Epithelial cell of esophagus (primary cell): ENCODE measurements around the gene TMC3.
"Not testable (repeated sequence)": the region's sequence is repeated elsewhere in the genome, so short reads cannot be mapped to it uniquely, and the experiment has no call there.

Experiments
- DNase-seq: peaks from one replicate; pipeline ENCODE4 v3.0.0; 2010; ENCODE audit warnings: low read depth
- H3K4me3 ChIP-seq: 2 replicates; pipeline ENCODE4 v1.5.1; 2011; ENCODE audit warnings: mild to moderate bottlenecking, low read length, control low read depth
- TF ChIP-seq, protein P1 (sequence below): IDR thresholded peaks from 2 replicates; pipeline ENCODE4 v1.5.1; 2011; ENCODE audit warnings: low read depth, mild to moderate bottlenecking, low read length, control low read depth, inconsistent platforms; ENCODE audit not compliant: insufficient read depth; ENCODE audit errors: missing control alignments

Gene TMC3

GRCh38 chr15:81351651-81352050, 22.4 kb downstream of the TMC3 start:
- TF ChIP-seq, protein P1, sequence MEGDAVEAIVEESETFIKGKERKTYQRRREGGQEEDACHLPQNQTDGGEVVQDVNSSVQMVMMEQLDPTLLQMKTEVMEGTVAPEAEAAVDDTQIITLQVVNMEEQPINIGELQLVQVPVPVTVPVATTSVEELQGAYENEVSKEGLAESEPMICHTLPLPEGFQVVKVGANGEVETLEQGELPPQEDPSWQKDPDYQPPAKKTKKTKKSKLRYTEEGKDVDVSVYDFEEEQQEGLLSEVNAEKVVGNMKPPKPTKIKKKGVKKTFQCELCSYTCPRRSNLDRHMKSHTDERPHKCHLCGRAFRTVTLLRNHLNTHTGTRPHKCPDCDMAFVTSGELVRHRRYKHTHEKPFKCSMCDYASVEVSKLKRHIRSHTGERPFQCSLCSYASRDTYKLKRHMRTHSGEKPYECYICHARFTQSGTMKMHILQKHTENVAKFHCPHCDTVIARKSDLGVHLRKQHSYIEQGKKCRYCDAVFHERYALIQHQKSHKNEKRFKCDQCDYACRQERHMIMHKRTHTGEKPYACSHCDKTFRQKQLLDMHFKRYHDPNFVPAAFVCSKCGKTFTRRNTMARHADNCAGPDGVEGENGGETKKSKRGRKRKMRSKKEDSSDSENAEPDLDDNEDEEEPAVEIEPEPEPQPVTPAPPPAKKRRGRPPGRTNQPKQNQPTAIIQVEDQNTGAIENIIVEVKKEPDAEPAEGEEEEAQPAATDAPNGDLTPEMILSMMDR = no peak

DNA sequence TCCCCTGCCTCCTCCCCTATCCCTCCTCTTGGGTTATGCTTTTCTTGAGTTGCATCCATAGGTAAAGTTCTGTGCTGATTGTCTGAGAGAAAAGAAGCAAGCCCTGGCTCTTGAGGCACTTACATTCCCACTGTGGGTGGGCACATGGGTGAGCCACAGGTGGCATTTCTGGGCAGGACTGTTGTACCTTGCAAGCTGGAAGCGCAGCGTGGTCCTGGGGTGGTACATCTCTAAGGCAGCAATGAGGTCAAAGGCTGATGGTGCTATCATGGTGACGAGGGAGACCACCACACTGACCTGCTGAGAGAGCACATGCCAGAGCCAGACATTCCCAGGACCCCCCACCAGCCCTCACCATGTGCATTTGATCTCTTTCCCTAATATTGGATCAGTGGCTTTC, 24.7 kb downstream of the TMC3 start:
- no peak overlapping the region for H3K4me3 ChIP-seq
- TF ChIP-seq, protein P1 = no peak
- DNase-seq = no peak

More at GRCh38 chr15:81351651-81352050, 22.4 kb downstream of the TMC3 start:
- no peak for DNase-seq
- no peak overlapping the region for H3K4me3 ChIP-seq

DNA sequence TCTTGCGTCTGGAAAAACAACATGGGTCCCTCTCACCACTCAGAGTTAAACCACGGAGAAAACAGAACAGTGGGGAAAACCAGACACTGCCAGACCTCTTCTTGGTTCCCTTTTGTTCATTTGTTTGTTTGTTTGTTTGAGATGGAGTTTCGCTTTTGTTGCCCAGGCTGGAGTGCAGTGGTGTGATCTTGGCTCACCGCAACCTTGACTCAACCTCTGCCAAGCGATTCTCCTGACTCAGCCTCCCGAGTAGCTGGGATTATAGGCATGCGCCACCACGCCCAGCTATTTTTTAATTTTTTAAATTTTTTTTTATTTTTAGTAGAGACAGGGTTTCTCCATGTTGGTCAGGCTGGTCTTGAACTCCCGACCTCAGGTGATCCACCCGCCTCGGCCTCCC, 25.3 kb downstream of the TMC3 start:
- H3K4me3 ChIP-seq, DNase-seq: not testable (repeated sequence)

- TF ChIP-seq, protein P1 = no peak
- H3K4me3 ChIP-seq = no peak overlapping the region
- DNase-seq = no peak
Measured at GRCh38 chr15:81347910-81348309, 26.1 kb downstream of the TMC3 start.

DNA sequence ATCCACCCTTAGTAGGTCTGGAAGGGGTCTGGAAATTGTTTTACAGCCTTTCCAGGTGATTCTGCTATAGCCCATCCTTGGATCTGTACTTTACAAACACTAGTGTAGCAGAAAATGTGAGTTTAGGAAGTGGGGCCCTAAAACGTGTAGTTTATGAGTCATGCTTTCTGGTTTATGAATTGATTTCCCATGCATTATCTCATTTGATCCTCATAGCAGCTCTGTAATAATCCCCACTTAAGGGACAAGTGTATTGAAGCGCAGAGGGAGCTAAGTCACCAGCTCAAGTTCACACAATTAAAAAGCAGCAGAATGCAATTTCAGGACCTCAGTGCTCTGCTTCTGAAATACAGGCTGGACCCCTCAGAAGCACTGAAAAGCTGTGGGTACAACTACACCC, 27.4 kb downstream of the TMC3 start:
- TF ChIP-seq, protein P1 = no peak
- no peak for DNase-seq
- H3K4me3 ChIP-seq = no peak overlapping the region

- TF ChIP-seq, protein P1 = no peak
- DNase-seq = no peak
- no peak overlapping the region for H3K4me3 ChIP-seq
Measured at GRCh38 chr15:81343371-81343770, 30.6 kb downstream of the TMC3 start.

- TF ChIP-seq, protein P1 = no peak
- DNase-seq = no peak
- no peak overlapping the region for H3K4me3 ChIP-seq
Measured at GRCh38 chr15:81341351-81341750, 32.7 kb downstream of the TMC3 start.
